ENCODE data around the gene PTK6.

Gene PTK6

DNA sequence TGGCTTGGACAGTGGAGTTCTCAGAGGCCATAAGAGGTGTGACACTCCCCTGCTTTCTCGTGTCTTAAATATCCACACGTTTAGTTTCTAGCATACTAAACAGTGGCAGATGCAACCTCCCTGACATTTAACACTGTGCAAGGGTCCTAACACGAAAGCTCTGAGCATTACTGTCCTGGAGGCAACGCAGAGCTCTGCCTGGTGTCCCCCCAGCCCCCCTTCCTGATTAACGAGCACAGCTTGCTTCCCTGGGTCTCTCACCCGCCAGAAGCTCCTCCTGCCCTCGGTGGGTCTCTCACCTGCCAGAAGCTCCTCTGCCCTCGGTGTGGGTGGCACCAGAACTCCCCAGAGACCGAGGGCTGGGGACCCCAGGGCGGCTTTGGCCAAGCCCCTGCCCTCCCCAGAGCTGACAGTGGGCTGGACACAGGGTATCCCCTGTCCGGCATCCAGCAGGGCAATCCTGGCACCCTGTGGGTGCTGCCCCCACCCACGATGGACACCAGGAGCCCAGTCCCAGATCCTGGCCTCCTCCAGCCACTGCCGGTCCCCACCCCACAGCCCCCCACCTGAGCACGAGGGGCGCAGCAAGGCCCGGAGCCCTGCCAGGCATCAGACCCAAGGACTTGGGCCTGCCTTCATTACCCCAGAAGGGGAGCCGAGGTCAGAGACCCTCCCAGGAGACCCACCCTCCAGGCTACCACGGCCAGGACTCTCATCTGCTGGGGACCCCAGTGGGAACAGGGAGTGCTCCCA lies 52.3 kb downstream of the PTK6 start:
- TF ChIP-seq FOXP2 (optimal IDR thresholded peaks at IDR 0.05; ENCODE audit: borderline replicate concordance, extremely low read depth, extremely low read length, insufficient read depth), result no peak
- no peak for TF ChIP-seq SIN3A (IDR thresholded peaks at IDR 0.05; ENCODE audit: borderline replicate concordance, insufficient read depth, low read length)
- TF ChIP-seq POLR2AphosphoS5 (IDR thresholded peaks at IDR 0.05; ENCODE audit: low read depth, low read length), result no peak
- TF ChIP-seq, protein P1, sequence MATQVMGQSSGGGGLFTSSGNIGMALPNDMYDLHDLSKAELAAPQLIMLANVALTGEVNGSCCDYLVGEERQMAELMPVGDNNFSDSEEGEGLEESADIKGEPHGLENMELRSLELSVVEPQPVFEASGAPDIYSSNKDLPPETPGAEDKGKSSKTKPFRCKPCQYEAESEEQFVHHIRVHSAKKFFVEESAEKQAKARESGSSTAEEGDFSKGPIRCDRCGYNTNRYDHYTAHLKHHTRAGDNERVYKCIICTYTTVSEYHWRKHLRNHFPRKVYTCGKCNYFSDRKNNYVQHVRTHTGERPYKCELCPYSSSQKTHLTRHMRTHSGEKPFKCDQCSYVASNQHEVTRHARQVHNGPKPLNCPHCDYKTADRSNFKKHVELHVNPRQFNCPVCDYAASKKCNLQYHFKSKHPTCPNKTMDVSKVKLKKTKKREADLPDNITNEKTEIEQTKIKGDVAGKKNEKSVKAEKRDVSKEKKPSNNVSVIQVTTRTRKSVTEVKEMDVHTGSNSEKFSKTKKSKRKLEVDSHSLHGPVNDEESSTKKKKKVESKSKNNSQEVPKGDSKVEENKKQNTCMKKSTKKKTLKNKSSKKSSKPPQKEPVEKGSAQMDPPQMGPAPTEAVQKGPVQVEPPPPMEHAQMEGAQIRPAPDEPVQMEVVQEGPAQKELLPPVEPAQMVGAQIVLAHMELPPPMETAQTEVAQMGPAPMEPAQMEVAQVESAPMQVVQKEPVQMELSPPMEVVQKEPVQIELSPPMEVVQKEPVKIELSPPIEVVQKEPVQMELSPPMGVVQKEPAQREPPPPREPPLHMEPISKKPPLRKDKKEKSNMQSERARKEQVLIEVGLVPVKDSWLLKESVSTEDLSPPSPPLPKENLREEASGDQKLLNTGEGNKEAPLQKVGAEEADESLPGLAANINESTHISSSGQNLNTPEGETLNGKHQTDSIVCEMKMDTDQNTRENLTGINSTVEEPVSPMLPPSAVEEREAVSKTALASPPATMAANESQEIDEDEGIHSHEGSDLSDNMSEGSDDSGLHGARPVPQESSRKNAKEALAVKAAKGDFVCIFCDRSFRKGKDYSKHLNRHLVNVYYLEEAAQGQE (IDR thresholded peaks at IDR 0.05; ENCODE audit: insufficient read depth in 1 of 2, low read depth in 2 of 2, low read length in 2 of 2), result no peak
- TF ChIP-seq TAF1 (IDR thresholded peaks at IDR 0.05; ENCODE audit: borderline replicate concordance, insufficient read depth, low read length), result no peak

DNA sequence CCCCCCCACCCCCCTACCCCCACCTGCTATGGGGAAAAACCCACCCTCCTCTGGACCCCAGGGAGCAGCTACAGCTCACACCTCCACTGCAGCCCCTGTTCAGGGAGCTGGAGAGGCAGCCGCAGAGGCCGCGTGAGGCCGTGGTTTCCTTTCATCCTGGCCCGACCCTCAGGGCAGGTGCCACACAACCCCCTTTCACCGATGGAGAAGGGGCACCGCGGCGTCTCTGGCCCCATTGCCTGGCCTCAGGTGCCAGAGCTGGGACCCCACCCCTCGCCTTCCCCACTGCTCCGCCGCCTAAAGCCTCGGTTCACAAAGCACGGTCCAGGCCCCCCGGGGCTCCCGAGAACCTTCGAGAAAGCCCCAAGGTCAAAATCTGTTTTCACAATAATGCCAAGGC lies 52.9 kb downstream of the PTK6 start:
- TF ChIP-seq SIN3A (IDR thresholded peaks at IDR 0.05; ENCODE audit: borderline replicate concordance, insufficient read depth, low read length), result no peak
- TF ChIP-seq FOXP2 (optimal IDR thresholded peaks at IDR 0.05; ENCODE audit: borderline replicate concordance, extremely low read depth, extremely low read length, insufficient read depth), result no peak
- no peak for TF ChIP-seq TAF1 (IDR thresholded peaks at IDR 0.05; ENCODE audit: borderline replicate concordance, insufficient read depth, low read length)
- no peak for TF ChIP-seq POLR2AphosphoS5 (IDR thresholded peaks at IDR 0.05; ENCODE audit: low read depth, low read length)
- TF ChIP-seq, protein P1 (IDR thresholded peaks at IDR 0.05; ENCODE audit: insufficient read depth in 1 of 2, low read depth in 2 of 2, low read length in 2 of 2), result no peak

DNA sequence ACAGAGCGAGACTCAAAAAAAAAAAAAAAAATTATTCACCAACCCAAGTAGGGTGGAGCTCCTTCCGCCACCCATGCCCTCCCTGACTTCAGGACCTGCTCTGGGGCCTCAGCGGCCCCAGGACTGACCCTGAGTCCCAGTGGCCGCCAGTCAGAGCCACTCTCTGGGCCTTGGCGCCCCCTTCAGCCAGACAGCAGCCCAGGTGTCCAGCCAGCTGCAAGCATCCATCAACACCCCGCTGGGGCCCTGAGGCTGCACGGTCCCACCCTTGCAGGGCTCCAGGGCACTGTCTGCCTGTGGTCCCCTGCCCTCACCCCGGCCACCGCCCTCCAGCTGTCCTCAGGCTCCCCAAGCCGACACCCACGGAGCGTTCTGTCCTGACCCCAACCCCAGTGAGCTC lies 53.3 kb downstream of the PTK6 start:
- TF ChIP-seq, protein P1 (IDR thresholded peaks at IDR 0.05; ENCODE audit: insufficient read depth in 1 of 2, low read depth in 2 of 2, low read length in 2 of 2), result no peak
- TF ChIP-seq SIN3A (IDR thresholded peaks at IDR 0.05; ENCODE audit: borderline replicate concordance, insufficient read depth, low read length) (no peak), TAF1 (IDR thresholded peaks at IDR 0.05; ENCODE audit: borderline replicate concordance, insufficient read depth, low read length) (no peak), FOXP2 (optimal IDR thresholded peaks at IDR 0.05; ENCODE audit: borderline replicate concordance, extremely low read depth, extremely low read length, insufficient read depth) (no peak), POLR2AphosphoS5 (IDR thresholded peaks at IDR 0.05; ENCODE audit: low read depth, low read length) (no peak)

DNA sequence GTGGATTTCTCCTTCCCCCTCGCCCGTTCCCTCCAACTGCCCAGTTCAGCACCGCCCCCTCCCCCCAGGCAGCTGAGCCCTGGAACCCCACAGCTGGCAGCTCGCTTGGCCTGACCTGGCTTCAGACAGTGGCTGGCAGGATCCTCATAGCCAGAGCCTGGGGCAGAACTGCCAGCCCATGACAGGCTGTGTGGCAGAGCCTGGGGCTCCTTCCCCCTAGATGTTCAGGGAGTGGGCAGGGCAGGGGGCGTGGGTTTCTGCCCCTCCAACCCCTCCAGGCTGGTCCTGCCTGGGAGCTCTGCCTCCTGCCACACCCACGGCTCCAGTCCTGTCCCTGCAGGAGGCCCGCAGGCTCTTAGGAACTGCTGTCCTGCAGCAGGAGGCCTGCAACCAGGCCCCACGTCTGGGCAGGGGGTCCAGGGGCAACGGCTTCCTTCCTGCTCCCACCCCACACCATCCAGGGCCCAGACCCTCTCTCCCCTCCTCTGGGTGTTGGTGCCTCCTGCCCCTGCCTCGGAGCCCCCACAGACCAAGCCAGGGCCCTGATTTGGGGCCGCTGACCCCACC lies 55.1 kb downstream of the PTK6 start:
- no peak for TF ChIP-seq POLR2AphosphoS5 (IDR thresholded peaks at IDR 0.05; ENCODE audit: low read depth, low read length)
- no peak for TF ChIP-seq FOXP2 (optimal IDR thresholded peaks at IDR 0.05; ENCODE audit: borderline replicate concordance, extremely low read depth, extremely low read length, insufficient read depth)
- TF ChIP-seq, protein P1 (IDR thresholded peaks at IDR 0.05; ENCODE audit: insufficient read depth in 1 of 2, low read depth in 2 of 2, low read length in 2 of 2), result no peak
- TF ChIP-seq TAF1 (IDR thresholded peaks at IDR 0.05; ENCODE audit: borderline replicate concordance, insufficient read depth, low read length), result no peak
- TF ChIP-seq SIN3A (IDR thresholded peaks at IDR 0.05; ENCODE audit: borderline replicate concordance, insufficient read depth, low read length), result no peak
